RCC 7860 (cell line): ENCODE results near the gene OXCT1.

Experiments
- DNase-seq: peaks from one replicate; pipeline ENCODE4 v3.0.0-alpha.2; 2015; ENCODE audit warnings: low spot score
- FAIRE-seq: peaks from 2 replicates; lab custom pipeline; 2012; peaks lifted over from hg19 to GRCh38; lab: Jason Lieb, UNC

OXCT1 gene

GRCh38 chr5:41869724-41870626, at the start of gene OXCT1:
OXCT1 (minus strand) TSS chr5:41870425; CDS start chr5:41870358, 67 bp downstream.
- peak; percentile 73 for DNase-seq
- no peak for FAIRE-seq

- DNase-seq (no peak), FAIRE-seq (no peak)
Observed at GRCh38 chr5:41918105-41918504, 47.9 kb upstream of the OXCT1 start.

- peak; percentile 92 for FAIRE-seq
- peak; percentile 66 for DNase-seq
Observed at GRCh38 chr5:41908374-41909079, 38.3 kb upstream of the OXCT1 start.

GRCh38 chr5:41906151-41906550, 35.9 kb upstream of the OXCT1 start:
- FAIRE-seq (no peak), DNase-seq (no peak)

- FAIRE-seq: peak; percentile 98
Observed at GRCh38 chr5:41903892-41904799, 33.9 kb upstream of the OXCT1 start, which contains the start of gene RIMOC1. RIMOC1 (plus strand) TSS chr5:41904344; CDS start chr5:41904368, 24 bp downstream.

GRCh38 chr5:41903382-41903891, 33.2 kb upstream of the OXCT1 start:
- FAIRE-seq (no peak), DNase-seq (no peak)

More at GRCh38 chr5:41903892-41904799, 33.9 kb upstream of the OXCT1 start, which contains the start of gene RIMOC1:
- DNase-seq: peak; percentile 100

GRCh38 chr5:41896230-41896629, 26.0 kb upstream of the OXCT1 start:
- no peak for FAIRE-seq
- no peak for DNase-seq

GRCh38 chr5:41893074-41893851, 23.0 kb upstream of the OXCT1 start:
- FAIRE-seq: peak; percentile 25

GRCh38 chr5:41892031-41892430, 21.8 kb upstream of the OXCT1 start:
- no peak for DNase-seq
- FAIRE-seq: no peak

More at GRCh38 chr5:41893074-41893851, 23.0 kb upstream of the OXCT1 start:
- DNase-seq: no peak

- no peak for FAIRE-seq
Observed at GRCh38 chr5:41891066-41891707, 21.0 kb upstream of the OXCT1 start.

GRCh38 chr5:41885286-41885685, 15.1 kb upstream of the OXCT1 start:
- FAIRE-seq (no peak), DNase-seq (no peak)

More at GRCh38 chr5:41891066-41891707, 21.0 kb upstream of the OXCT1 start:
- DNase-seq: no peak

GRCh38 chr5:41883936-41884335, 13.7 kb upstream of the OXCT1 start:
- no peak for FAIRE-seq
- DNase-seq: no peak

- FAIRE-seq (no peak), DNase-seq (no peak)
Observed at GRCh38 chr5:41883243-41883642, 13.0 kb upstream of the OXCT1 start.

GRCh38 chr5:41882765-41883164, 12.5 kb upstream of the OXCT1 start:
- no peak for DNase-seq
- FAIRE-seq: no peak

- FAIRE-seq: peak; percentile 50
- DNase-seq: peak; percentile 17
Observed at GRCh38 chr5:41878643-41879478, 8.6 kb upstream of the OXCT1 start.

GRCh38 chr5:41878173-41878572, 7.9 kb upstream of the OXCT1 start:
- no peak for DNase-seq
- no peak for FAIRE-seq

GRCh38 chr5:41877408-41877807, 7.2 kb upstream of the OXCT1 start:
- peak; percentile 53 for FAIRE-seq

GRCh38 chr5:41876678-41877077, 6.5 kb upstream of the OXCT1 start:
- FAIRE-seq (no peak), DNase-seq (no peak)

More at GRCh38 chr5:41877408-41877807, 7.2 kb upstream of the OXCT1 start:
- DNase-seq: no peak
